ENCODE measurements around the gene SLC18B1.

SLC18B1 gene

GRCh38 chr6:132797951-132798868 lies at the start of gene SLC18B1:
Gene SLC18B1, minus strand, starts transcription at chr6:132798637. Its CDS starts 181 bp downstream, at chr6:132798456.
- peak; percentile 47 for DNase-seq (ENCODE audit: low spot score)

DNA sequence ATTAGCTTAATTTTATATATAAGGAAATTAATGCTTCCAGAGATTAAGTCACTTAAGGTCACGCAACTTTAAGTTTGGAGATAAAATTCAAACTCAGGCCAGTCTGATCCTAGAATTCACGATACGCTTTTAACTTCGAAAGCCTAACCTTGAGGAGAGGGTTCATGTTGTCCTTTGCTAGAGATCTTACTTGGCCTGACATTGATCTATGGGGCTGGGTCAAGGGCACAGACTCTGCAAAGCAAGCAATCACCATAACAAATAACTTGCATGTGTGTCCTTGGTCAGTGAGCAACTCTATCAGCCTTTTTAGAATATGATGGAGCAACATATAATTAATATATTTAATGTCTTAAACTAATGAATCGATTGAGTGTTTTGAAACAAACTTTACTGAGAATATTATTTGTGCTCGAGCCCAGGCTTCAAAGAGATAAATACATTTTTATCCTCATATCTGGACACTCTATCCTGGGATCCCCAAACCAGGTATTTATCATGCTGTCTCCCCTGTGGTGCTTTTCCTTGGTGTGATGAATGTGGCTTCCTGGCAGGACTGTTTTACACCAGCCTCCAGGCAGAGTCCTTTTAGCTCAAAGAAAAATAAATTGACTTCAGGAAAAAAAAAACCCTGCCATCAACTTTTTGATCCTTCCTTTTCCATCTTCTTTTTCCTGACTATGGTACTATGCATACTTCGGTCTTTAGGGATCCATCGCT lies 45.0 kb upstream of the SLC18B1 start:
- DNase-seq (ENCODE audit: low spot score): no peak

DNA sequence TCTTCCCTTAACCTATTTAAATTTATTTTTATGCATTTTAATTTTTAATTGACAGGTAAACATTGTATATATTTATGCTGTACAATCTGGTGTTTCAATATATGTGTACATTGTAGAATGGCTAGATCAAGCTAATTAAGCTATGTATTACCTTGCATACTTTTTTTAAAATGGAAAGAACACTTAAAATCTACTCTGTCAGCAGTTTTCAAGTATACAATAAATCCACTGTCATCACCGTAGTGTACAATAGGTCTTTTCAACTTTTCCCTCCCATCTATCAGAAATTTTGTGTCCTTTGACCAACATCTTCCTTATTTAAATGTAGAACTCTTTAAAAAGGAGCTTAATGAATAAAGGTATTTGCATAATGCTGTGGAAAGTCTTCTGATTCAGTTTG lies 43.5 kb upstream of the SLC18B1 start:
- DNase-seq (ENCODE audit: low spot score): no peak

- DNase-seq (ENCODE audit: low spot score): no peak
These were observed 34.5 kb upstream of the SLC18B1 start for GRCh38 chr6:132832891-132833290.

DNA sequence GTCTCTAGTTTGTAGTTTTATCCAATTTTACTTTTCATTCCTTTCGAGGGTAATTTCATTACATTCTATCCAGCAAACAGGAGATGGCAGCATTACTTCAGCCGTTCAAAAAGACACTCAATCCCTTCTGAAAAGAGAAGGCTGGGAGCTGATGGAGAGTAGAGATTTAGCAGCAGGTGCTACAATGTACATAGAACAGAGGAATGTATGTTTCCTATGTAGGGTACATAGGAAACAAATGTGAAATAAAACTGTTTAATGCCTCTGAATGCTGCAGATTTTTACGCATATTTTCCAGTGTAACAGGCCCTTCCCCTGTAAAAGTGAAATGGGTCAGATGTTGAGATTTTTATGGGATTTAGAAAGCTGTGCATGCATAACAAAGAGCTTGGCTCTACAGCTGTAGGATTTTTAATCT lies 31.9 kb upstream of the SLC18B1 start:
- DNase-seq (ENCODE audit: low spot score): no peak

GRCh38 chr6:132820629-132821381 lies 22.4 kb upstream of the SLC18B1 start:
- no peak for DNase-seq (ENCODE audit: low spot score)

GRCh38 chr6:132819405-132820161 lies 21.1 kb upstream of the SLC18B1 start:
- no peak for DNase-seq (ENCODE audit: low spot score)

GRCh38 chr6:132818404-132819359 lies 20.2 kb upstream of the SLC18B1 start:
- no peak for DNase-seq (ENCODE audit: low spot score)

GRCh38 chr6:132817554-132818403 lies 19.3 kb upstream of the SLC18B1 start:
- no peak for DNase-seq (ENCODE audit: low spot score)

DNA sequence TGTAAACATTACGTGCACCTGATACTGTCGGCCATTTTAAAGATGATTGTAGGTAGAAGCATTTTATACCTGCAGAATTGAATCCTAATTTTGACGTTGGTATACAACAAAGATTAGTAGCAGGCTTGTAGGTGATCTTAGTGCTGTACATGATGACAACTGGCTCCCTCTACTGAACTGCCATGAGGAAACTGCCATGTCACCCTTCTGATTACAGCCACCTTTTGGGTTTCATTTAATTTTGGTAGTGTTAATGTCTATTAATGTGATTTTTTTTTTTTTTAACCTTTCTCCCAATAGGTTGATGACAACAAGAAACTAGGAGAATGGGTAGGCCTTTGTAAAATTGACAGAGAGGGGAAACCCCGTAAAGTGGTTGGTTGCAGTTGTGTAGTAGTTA lies 18.2 kb upstream of the SLC18B1 start:
- no peak for DNase-seq (ENCODE audit: low spot score)

DNA sequence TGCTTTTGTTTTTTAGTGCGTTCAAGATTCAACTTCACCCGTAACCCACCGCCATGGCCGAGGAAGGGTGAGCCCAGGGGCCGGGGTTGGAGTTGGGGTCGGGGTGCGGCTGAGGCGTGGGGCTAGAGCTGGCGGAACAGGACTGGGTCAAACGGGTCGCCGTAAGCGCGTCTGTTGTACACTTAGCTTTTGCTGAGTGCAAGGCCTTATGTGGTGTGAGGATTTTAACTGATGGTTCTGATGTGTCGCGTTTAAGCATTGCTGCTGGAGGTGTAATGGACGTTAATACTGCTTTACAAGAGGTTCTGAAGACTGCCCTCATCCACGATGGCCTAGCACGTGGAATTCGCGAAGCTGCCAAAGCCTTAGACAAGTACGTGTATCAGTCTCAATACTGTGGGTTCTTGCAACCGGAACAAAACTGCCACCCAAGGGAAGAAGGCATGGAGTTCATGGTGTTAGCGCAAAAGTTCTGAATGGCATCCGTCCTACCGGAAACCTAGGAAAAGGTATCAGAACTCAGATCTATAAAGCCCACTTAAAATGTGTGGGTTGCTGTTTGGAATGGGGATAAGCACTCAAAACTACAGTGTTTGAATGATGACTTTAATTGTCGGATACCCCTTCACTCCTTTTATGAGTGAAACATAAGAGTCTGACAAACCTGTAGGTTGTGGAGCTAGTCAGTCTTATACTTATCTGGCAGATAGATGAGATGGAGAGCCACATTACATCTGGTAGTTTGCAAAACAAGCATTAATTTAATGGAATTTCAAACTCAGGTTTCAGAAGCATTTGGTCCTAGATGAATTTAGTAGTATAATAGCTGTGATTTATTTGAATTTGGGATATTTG lies 16.5 kb upstream of the SLC18B1 start:
- DNase-seq (ENCODE audit: low spot score): no peak

GRCh38 chr6:132813173-132813856 lies 14.9 kb upstream of the SLC18B1 start:
- peak; percentile 34 for DNase-seq (ENCODE audit: low spot score)

GRCh38 chr6:132812756-132813172 lies 14.3 kb upstream of the SLC18B1 start:
- DNase-seq (ENCODE audit: low spot score): no peak

GRCh38 chr6:132812255-132812732 lies 13.9 kb upstream of the SLC18B1 start:
- DNase-seq (ENCODE audit: low spot score): no peak

GRCh38 chr6:132811276-132811675 lies 12.8 kb upstream of the SLC18B1 start:
- DNase-seq (ENCODE audit: low spot score): no peak

DNA sequence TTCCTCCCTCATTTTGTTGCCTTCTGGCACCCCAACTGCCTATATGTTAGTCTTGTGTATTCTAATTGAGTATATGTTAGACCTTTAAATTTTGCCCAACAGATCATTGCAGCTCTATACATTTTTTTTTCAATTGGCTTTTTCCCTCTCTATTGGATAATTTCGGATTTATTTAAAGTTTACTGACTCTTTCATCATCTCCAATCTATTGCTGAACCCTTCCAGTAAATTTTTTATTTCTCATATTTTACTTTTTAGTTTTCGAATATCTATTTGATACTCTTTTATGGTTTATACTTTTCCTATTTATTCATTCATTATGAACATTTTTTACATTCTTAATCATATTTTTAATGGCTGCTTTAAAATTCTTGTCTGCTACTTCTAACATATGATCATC lies 7.1 kb upstream of the SLC18B1 start:
- no peak for DNase-seq (ENCODE audit: low spot score)

- no peak for DNase-seq (ENCODE audit: low spot score)
These were observed 5.8 kb upstream of the SLC18B1 start for GRCh38 chr6:132804251-132804650.

GRCh38 chr6:132800656-132801055 lies 2.2 kb upstream of the SLC18B1 start:
- DNase-seq (ENCODE audit: low spot score): no peak

Data from germinal center (tissue), 1 donor.